Stimulated activated CD4-positive, alpha-beta T cell treated with anti-CD3 and anti-CD28 coated beads, Interleukin-15, amount 100 ng/mL, for 24 hours (primary cell): Measurements from ENCODE around the gene CHRM2.

Experiments used
- DNase-seq: peaks from one replicate; pipeline ENCODE4 v3.0.0-alpha.2; 2020

Gene CHRM2

DNA sequence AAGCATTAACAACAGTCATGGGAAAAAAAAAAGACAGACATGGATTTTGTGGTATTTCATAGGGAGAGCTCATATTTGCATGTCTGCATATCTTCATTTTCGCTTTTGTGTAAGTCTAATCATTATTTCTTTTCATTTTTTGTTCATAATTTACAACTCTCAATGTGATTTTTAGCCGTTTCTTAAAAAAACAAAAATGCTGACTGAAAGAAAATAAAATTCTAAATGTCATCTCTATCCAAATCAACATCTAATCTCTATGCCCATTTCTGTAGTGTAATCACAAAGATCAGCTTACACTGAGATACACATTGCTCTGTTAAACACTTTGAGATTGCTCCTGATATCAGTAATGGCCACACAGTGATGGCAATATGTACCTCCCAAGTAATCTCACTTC lies 29.2 kb downstream of the CHRM2 start:
- DNase-seq: no peak

DNA sequence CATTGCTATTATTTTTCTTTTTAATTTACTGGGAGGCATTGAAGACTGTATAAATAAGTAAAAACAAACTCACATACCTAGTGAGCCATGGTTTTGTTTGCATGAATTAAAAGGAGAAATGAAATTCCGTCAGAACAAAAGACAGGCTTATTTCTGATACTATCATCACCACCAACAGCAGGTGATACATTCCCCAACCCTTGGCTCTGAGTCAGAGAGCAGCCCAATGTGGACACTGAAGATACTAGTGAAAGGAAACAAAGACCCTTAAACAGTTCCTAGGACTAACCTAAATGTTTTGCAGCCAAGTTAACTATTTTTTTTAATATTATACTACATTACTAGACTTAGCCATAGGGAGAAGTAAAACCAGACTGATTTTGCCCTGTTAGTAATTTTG lies 31.6 kb downstream of the CHRM2 start:
- no peak for DNase-seq

DNA sequence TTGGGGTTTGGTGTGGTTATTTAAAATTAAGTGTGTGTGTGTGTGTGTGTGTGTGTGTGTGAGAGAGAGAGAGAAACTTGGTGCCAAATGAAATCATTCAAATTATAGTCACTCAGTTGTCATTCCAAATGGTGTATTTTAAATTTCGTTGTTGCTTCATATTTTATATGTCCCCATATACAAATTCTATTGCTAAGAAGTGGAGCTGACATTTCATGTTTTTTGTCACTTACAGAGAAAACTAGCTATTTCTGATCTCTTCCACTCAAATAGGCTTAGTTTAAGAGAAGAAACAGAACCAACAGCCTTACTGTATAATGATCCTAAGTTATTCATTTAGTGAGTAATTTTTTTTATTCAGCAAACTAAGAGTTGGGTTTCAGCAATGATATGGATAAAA lies 42.3 kb downstream of the CHRM2 start:
- DNase-seq: no peak

DNA sequence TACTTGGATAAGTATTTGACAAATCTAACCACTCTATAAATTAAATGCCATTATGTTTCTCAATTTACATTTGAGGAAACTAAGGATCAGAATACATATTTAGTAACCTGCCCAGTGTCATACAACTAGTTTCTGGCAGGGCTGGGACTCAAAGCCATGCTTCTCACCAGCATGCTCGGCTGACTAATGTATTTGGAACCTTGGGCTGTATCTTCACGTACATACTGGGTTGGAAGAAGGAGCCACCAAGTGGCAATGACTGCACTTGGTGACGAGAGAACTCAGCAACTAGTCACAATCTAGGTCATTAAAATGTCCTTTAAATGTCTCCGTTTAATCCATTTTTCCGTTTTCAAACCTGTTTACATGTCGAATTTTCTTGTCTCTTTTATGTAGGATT lies 42.9 kb downstream of the CHRM2 start:
- no peak for DNase-seq

DNA sequence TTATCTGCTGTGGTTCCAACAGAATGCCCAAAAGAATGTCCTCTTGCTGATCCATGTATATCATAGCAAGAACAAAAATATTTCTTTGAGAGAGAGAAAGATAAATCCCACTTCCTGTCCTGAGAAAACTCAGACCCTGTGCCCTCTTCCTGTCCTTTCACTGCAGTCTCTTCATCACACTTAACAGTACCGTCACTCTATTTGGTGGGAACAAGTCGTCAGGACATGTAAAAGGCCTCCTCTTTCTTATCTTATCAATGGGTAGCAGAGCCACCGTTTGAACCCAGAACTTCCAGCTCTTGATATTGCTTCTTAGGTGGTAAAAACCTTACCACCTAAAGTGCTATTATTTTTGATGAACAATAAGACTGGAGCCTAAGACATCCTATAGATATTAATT lies 43.9 kb downstream of the CHRM2 start:
- no peak for DNase-seq

DNA sequence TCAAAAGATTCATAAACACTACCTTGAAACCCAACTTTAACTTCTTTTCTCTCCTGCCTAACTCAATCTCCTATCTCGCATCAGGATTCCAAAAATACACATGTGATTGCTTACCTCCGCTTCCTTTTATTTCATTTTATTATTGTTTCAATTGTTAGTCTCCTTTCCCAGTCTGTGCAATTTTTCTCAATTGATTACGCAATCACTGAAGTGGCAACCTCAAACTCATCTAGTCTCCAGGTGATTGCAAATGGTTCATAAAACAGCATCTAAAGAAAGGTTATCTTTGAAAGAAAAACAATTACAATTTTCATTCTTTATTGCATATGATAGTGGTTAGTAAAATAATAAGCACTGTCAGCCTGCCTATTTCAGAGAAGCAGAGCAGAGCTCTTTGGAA lies 45.6 kb downstream of the CHRM2 start:
- DNase-seq: no peak

DNA sequence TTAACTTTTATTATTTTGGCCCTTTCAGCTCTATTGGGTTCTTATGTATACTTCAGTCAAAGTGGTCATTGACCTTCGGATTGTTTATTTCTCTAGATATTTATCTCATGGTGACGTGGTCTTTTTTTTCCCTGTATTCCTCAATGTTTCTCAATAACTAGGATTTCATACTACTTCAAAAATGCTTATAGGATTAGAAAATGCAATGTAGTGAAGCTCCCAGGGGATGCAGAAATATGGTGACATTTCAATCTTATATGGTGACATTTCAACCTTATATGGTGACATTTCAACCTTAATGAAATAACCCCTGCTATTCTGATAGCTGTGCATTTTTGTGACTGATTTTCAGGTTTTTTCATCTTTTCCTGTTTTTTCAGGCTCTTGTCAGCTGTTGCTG lies 51.4 kb downstream of the CHRM2 start:
- DNase-seq: no peak

DNA sequence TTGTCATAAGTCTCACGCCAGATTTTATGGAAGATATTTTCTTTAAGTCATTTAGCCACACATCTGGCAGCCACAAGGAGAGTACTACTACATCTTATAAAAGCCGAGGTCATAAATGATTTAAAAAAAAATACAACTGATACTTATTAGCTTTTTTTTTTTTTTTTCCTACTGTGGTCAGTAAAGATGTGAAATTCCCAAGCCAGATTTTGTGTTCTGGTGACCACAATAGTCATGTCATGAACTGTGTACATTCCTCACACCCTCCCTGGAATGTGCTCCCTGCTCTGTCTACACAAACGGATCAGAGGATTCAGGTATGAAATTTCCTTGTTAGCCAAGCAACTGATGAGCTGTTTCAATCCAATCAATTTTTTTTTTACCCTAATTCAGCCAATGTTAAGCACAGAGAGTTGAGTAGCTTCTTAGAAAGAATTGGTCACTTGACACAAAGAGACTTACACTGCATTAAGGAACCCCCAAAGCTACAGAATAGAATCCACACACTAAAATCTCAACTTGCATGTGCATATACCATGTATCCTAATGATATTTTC lies 54.7 kb downstream of the CHRM2 start:
- no peak for DNase-seq

DNA sequence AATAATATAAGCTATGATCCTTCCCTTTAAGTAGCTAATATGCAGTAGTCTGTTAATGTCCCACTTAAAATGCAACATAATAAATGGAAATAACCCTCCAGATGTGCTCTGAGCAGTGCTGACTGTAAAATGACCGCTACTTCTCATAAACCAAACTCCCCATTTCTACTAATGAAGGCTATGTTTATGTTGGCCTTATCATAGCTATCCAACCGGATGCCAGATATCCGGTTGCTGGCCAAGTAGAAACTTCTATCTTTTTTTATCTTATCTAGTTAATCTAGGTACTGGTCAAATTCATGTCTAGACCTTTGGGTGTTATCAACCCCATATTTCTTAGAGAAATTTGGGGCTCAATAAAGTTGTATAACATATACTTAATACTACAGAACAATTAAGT lies 56.6 kb downstream of the CHRM2 start:
- DNase-seq: no peak

DNA sequence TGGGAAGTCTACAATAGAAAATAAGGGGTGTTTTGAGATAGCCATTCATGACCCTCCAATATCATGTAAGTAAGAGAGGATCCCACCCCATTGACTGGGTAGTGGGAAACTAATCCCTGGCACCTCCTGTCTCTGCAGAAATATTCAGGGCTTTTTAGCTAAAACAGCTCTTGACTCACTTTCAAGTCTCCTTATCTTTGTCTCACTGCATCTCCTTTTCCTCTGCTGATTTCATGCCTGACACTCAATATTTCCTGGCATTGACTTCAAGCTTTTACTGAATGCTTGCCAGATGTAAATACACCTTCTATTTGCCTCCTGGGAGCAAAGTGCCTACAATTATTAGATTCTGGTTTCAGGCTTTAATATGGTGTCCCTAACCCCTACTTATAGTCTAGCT lies 57.1 kb downstream of the CHRM2 start:
- no peak for DNase-seq

DNA sequence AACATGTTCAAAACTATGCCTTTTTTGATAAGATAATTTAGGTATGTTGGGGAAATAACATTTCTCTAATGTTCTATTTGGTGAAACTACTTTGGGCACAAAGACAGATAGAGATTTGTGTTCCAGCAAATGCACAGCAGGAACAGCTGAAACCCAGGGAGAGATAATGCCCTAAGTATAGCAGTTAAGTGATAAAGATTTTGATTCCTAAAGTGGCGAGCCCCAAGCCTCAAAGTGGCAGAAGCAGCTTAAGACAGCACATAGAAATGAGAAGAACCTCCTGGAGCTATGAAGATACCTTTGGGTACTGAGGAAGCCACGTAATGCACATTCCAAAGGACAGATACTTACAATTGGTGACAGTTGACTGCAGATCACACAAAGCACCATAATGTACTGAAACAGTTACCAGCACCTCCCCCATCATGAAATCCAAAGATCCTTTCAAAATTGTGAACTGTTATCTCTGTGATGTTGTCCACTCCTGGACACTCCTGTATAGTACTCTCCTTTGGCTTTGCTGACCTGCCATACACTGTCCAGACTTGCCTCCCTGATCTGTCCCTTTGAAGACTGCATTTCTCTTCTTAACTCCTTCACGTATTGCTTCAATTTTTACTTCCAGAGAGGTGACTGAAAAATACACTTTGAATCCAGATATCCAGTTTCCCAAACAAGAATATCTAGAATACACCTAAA lies 62.9 kb downstream of the CHRM2 start:
- no peak for DNase-seq

DNA sequence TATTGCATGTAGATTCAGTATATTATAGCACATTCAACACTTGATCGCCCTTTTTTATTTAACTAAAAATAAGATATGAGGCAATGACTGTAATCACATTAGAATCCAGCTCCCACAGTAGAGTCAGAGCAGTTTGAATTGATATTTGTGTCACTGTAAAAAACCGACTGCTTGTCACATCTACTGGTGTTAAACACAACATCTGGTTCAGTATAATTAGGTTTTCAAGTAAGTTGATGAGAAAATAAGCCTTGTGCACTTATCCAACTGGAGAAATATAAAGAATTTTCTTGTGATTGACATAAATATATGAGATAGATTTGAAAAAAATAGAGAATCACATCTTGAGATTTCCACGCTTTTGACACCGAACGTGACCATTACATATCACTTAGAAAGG lies 69.0 kb downstream of the CHRM2 start:
- no peak for DNase-seq

DNA sequence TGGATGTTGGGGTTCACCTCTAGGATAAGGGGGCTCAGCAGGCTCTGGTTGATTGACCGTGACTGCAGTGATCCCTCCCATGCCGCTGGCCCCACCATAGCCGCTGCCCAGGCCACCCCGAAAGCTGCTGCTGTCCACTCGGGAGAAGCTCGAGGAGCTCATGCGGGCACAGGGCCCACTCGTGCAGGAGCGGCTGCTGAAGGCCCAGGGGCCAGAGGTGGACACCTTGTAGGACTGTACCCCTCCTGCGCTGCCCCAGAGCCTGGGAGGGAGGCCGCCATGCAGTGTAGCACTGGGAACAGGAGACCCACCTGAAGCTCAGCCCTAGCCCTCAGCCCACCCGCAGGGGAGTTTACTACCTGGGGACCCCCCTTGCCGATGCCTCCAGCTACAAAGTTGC lies 70.0 kb downstream of the CHRM2 start:
- DNase-seq: no peak

DNA sequence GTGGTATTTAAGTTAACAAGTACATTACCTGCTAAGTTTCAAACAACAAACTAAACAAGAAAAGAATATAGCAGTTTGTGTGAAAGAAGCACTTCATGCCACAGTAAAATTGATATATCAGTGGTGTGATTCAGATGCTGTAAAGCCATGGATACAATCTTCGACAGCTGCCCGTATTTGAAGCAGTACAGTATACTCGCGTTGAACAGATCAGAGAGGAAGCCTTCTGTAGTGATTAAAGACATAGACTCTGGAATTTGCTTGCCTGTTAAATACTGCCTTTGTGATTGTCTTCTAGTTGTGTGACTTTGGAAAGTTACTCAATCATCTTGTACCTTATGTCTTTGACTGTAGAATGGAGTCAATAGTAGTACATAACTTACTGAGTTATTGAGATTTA lies 71.7 kb downstream of the CHRM2 start:
- no peak for DNase-seq

DNA sequence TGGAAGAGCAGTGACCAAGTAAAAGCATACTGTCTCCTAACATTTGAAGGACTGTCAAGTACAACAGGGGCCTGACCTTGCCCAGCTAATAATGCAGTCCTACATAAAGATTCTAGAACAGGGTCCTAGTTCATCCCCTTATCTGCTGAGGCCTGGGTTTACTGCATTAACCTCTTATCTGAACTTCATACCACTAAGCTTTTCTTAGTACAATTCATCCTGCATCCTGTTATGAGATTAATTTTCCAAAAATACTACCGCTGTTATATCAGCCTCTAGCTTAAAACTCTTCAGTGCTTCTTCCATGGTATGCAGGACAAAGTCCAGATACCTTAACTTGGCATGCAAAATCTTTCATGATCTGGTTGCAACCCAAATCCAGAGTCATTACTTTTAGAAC lies 72.5 kb downstream of the CHRM2 start:
- DNase-seq: no peak

DNA sequence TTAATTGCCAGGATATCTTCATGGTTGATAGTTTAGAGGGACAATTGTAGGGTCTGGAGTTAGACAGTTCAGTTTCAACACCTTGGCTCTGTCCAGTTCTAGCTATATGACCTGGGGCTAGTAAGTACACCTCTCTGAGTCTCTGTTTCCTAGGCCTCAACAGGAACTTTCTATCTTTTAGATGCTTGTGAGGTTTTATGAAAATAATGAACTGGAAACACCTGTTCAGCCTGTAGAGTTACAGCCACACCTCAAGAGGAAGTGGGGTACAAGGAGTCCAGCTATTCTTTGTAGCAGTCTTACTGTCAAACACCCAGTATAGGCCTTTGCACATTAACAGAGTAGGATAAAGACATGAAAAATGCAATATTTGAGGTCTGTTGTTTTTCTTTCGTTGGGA lies 73.4 kb downstream of the CHRM2 start:
- no peak for DNase-seq

DNA sequence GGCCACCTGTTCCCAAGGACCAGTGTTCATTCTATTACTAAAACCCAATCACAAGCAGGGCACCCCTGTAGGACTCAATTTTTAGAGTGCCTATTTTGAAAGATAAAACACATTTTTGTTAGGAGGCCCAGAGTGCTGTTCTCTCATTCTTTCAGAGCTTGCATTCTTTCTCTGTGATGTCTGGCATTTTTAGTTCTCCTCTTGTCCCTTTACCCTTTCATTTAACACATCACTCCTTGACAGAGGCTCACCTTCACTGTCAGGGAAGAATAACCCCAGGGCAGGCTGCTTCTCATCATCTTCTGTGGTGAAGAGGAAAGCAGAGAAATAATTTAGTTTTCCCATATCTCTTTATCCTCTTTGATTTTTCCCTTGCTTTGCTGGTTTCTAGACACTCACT lies 73.9 kb downstream of the CHRM2 start:
- DNase-seq: no peak

DNA sequence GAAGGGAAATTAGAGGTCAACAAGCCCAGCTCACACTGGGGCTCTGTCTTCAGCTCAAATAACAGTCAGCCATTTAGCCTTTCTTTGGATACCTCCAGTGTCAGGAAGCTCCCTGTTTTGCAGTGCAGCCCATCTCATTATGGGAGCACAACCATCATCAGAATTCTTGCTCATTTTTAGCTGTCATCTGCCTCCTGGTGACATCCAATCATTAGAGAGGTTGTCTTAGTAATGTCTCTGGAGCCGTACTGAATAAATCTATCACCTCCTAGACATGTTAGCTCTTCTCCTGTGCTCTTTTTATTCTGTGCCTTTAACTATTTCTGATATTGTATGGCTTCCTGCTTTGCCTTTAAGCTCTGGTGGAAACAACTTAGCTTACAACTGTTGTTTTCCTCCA lies 74.5 kb downstream of the CHRM2 start:
- no peak for DNase-seq

DNA sequence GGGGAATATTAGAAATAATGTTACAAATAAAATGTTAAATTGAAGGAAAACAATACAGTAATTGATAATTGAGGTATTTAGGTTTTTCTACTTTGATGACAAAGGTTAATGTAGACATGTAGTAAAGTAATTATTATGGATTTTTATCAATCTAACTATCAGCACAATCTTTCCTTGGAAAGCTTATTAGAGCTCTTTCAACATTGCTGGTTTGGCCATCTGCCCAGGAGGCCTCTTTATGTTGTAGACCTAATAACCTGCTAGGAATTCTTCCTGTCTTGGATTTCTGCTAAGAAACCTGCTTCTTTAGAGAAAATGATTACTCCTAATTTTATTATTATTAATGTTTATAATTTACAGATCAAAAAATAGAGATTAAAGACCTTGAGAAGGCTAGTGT lies 78.9 kb downstream of the CHRM2 start:
- DNase-seq: no peak

DNA sequence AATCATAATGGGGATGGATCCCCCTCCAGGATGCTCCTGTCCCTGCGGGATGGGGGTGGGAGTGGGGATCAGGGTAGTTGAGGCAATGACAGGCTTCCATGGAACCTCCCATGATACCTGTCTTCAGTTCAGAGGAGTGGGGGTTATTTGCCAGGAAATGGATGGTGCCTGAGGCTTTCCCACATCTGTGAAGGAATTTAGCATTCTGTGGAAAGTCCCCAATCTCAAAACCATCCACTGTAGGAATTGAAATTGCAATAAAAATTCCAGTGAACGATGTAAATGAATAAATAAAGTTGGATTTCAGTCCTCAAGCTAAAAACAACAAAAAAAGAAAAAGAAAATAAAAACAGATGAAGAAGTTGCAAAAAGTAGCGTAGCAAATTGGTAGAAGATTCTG lies 81.9 kb downstream of the CHRM2 start:
- no peak for DNase-seq

DNA sequence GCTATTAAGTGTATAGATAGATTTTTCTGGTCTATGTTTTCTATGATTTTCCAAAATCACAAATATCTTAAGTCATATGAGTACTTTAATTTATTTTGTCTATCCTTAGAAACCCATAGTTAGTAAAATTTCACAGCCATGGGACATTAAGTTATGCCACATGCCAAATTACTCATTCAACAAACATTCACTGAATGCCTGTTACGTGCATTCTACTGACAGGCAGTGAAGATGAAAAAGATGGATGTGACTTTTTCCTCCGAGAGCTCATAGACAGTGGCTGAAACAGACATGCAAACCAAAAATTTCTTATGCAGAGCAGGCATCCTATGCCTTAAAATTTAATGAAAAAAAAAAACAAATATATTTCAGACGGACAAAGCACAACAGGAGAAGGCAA lies 84.9 kb downstream of the CHRM2 start:
- DNase-seq: no peak

DNA sequence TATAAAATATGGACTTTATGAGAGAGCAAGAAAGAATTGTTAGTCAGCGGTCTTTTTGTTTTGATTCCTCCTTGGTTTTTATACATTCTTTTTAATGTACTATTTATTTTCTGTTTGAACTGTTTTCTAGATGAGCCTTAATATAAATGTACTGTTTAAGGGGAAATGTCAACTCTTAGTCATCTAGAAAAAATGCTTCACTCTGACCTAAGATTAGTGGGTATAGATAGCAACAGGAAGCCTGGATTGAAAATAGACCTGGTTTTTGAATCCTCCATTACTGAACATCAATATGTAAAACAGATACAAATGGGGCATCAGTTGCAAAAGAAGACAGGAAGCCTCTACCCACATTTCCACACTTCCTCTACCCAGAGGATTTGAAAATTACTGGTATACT lies 87.8 kb downstream of the CHRM2 start:
- no peak for DNase-seq

DNA sequence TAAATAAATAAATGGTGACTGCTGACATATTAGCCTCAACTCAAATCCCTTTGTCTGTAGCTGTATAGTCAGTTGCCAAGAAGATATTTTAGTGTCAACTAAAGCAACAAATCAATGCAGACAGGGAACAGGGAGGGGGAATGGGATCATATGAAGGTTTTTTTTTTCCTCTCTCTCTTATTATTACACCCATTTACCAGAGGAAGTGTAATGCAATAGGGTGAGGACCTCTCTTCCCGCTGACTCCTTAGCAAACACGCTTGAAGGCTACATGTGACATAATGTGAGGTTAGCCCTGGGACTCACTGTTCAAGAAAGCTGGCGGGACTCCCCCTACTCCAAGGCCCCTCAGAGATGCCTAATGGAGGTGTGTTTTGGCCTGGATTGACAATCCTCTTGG lies 88.2 kb downstream of the CHRM2 start:
- DNase-seq: no peak

DNA sequence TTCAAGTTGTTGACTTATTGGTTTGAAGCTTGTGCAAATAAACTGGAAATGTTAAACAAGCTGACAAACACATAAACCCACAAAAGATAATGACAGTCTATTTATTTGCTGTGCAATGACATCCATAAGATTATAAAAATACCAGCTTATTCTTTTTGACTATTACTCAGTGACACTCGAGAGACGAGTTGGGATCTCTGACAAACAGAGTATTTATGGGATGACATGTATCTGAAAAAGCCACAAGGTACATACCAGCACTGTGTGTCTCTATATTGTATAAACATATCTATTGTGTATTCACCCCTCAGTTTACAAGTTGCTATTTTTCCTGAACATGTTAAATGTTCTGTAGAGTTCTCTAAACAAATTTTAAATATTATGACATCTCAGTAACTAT lies 88.9 kb downstream of the CHRM2 start:
- no peak for DNase-seq

DNA sequence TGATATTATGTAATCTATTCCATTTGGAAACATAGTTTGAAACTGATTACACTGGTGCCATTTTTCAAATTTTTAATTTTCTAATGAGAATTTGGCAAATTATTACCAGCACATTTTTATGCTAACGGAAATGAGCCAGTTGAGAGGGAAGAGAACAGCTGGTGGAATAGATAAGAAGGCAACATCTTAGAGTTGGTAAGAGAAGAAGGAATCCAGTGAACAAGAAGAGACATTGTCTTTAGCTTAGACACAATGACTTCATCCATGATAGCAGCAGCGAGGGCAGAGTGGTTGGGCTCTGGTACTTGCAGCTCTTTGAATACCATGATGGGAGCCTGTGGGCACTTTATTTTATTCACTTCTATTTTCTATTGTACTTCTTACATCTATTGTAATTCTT lies 89.6 kb downstream of the CHRM2 start:
- no peak for DNase-seq

DNA sequence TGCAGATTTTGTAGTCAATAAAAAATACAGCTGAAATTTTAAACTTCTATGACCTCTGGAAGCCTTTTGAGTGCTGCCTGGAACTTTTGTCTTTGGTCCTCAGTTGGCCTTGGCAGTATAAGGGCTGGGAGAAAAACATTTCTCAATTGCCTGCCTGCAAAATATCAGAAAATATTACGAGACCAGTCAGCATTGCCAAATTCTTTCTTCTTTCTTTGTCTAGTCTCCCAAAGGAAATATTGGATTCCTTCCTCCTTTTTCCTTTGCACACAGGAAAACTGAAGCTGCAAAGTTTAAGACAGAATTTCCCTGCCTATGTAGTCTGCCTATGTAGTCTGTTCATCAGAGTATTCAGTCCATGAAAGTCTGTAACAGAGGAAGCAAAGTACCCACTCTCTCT lies 95.9 kb downstream of the CHRM2 start:
- no peak for DNase-seq
